HG02678 (cell line): ENCODE results near the gene SRPK2.
"Not testable (repeated sequence)": the region's sequence is repeated elsewhere in the genome, so short reads cannot be mapped to it uniquely, and the experiment has no call there.

Experiments used
- ATAC-seq: cut with Tn5 transposase; IDR thresholded peaks from one replicate; pipeline ENCODE4 v1.9.1; 2021; ENCODE audit warnings: mild to moderate bottlenecking, moderate library complexity; ENCODE audit not compliant: unreplicated experiment

Gene SRPK2

DNA sequence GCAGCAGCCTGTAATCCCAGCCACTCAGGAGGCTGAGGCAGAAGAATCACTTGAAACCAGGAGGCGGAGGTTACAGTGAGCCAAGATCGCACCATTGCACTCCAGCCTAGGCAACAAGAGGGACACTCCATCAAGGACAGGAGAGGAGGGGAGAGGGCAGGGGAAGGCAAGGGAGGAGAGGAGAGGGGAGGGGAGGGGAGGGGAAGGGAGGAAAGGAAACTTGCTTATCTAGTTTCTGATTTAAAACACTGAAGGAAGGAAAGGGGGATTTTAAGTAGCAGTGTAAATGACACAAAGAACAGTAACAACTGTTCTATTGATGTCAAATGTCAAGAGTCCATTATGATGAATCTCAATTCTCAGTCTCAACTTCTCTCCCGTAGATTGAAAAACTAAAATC is 43.7 kb downstream of the SRPK2 start:
- ATAC-seq: no peak

DNA sequence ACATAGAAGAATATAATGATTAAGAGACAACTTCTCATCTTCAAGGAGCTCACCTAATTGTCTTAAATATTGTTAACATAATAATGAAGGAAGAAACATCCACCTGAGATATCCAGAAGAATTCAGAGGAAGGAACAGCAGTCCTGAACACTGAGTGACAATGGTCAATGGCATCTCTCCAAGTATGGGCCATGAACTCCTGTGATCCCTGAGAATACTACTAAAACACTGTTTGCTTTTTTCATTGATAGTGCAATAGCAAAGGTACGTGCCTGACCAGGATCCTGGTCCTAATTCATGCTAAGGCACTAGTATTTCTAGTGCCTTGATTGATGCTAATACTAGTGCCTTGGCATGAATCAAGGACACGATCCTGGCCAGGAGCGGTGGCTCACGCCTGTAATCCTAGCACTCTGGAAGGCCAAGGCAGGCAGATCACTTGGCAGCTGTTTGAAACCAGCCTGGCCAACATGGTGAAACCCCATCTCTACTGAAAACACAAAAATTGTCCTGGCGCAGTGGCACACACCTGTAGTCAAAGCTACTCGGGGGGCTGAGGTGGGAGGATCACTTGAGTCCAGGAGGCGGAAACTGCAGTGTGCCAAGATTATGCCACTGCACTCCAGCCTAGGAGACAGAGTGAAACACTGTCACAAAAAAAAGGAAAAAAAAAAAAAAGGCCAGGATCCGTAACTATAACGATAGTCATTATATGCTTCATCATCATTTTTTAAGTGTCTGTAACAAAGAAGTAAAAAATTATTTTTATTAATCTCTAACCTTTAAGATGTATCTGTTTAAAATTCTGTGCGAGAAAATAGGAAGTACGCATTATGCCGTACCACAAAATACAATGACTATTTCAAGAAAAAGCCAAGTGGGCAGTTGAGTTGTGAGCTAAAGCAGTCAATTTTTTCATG is 49.1 kb downstream of the SRPK2 start:
- no peak for ATAC-seq

DNA sequence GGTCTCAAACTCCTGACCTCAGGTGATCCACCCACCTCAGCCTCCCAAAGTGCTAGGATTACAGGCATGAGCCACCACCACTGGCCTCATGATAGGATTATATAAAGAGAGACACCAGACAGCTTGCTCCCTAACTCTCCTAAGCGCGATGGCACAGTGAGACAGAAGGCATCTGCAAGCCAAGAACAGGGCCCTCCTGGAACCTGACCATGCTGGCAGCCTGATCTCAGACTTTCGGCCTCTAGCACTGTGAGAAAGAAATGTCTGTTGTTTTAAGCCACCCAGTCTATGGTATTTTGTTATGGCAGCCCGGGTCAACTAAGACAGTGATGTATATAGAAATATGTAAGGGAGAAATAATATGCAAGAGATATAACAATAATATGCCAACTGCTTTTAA is 51.2 kb downstream of the SRPK2 start:
- no peak for ATAC-seq

DNA sequence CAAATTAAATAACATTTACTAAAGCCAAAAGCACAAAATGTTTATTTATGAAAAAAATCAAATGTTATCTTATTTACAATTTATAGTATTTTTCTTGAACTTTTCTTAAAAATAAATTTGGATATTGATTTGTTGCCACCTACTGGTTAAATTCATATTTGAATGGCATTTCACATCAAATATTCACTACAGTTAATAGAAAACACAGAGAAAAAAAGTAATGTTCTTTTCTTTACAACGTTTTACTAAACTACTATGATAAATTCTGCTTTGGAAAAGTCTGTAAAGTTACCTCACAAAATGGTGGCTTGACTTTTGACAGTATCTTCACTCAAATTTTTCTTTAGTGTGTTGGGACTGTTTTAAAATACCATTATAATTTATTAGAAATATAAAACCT is 52.7 kb downstream of the SRPK2 start:
- ATAC-seq: no peak

DNA sequence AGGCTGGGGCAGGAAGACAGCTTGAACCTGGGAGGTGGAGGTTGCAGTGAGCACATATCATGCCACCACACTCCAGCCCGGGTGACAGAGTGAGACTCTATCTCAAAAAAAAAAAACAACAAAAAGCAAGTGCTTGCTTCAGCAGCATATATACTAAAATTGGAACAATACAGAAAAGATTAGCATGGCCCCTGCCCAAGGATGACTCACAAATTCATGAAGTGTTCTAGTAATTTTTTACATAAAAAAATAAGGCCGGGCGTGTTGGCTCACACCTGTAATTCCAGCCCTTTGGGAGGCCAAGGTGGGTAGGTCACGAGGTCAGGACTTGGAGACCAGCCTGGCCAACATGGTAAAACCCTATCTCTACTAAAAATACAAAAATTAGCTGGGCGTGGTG is 56.1 kb downstream of the SRPK2 start:
- ATAC-seq: not testable (repeated sequence)

DNA sequence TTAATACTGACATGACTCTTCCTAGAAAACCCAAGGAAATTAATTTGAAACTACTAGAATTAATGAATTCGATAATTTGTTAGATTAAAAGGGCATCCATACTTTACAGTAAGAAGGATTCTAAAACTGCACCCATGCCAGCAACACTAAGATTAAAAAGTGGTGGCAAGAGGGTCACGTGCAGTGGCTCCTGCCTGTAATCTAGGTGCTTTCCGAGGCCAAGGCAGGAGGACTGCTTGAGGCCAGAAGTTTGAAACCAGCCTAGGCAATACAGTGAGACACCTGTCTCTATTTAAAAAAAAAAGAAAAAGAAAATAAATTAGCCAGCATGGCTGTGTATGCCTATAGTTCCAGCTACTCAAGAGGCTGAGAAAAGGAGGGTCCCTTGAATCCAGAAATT is 58.2 kb downstream of the SRPK2 start:
- ATAC-seq: no peak

DNA sequence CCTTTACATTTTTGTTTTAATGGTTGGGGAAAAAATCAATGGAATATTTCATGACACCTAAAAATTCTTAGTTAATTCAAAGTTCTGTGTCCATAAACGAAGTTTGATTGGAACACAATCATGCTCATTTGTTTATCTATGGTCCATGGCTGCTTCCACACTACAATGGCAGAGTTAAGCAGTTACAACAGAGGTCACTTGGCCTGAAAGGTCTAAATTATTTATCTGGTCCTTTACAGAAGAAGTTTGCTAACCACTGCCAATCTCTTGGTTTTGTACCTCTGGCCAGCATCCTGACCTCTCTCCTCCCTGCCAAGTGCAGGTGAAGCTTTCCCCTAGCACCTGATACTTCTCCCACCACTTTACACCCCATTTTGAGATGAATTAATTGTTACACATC is 61.5 kb downstream of the SRPK2 start:
- no peak for ATAC-seq

DNA sequence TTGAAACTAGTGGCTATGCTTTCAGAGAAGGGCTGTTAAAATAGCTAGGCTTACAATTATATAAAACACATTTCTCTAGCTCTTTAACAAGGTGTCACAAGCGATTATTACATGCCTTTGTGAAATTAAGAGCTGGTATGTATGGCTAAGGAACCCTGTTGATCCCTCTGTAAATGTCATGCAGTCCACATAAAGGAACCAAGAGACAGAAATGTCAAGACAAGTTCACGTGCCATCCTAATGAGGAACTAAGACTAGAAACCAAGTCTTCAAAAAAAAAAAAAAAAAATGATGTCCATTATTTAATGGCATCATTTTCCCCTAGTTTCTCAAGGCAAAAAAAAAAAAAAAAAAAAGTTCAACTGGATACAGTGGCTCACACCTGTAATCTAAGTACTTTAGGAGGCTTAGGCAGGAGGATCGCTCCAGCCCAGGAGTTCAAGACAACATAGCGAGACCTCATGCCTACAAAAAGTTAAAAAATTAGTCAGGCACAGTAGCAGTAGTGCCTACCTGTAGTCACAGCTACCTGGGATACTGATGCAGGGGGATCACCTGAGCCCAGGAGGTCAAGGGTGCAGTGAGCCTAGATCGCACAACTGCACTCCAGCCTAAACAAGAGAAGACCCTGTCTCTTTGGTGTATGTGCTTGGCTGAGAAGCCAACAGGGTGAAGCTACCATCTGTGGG is 63.4 kb downstream of the SRPK2 start:
- ATAC-seq: peak; percentile 61

DNA sequence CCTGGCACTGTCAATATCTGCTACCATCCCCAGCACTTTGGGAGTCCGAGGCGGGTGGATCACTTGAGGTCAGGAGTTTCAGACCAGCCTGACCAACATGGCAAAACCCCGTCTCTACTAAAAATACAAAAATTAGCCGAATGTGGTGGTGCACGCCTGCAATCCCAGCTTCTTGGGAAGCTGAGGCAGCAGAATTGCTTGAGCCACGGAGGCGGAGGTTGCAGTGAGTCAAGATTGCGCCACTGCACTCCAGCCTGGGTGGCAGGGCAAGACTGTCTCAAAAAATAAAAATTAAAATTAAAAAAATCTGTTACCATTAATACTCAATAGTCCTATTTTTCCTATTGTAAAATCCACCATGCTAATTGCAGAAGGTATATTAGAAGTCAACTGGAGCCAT is 64.1 kb downstream of the SRPK2 start:
- not testable (repeated sequence) for ATAC-seq

DNA sequence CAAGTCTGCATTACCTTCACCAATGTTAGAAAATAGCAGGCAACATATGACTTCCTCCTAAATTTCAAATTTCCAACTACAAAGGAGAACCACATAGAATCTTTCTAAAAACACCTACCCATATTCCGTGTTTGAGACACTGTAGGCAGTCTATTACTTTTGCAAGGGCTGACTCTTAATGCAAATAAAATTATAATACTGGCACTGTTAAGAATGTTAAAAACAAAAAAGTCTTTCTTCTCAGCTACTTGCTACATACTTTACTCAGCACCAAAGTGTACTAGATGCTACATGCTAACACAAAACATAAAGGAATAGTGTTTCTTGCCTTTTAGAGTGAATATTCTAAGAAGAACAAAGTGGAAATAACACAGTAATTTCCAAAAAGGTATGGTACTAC is 65.4 kb downstream of the SRPK2 start:
- ATAC-seq: no peak

DNA sequence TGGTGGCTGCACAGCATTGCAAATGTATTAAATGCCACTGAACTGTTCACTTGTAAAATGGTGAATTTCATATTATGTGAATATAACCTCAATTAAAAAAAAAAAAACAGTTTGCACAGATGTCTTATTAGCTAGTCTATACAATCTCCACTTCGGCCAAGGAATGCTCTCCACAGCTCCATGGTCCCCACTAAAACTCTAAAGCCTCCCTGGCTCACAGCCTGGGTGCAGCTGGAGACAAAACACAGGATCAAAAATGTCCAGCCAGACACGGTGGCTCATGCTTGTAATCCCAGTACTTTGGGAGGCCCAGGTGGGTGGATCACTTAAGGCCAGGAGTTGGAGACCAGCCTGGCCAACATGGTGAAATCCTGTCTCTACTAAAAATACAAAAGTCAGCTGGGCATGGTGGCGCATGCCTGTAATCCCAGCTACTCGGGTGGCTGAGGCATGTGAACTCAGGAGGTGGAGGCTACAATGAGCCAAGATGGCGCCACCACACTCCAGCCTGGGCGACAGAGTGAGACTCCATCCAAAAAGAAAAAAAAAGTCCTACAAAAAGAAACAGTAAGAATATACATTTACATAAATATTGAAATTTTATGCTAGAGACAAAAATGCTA is 66.0 kb downstream of the SRPK2 start:
- no peak for ATAC-seq

DNA sequence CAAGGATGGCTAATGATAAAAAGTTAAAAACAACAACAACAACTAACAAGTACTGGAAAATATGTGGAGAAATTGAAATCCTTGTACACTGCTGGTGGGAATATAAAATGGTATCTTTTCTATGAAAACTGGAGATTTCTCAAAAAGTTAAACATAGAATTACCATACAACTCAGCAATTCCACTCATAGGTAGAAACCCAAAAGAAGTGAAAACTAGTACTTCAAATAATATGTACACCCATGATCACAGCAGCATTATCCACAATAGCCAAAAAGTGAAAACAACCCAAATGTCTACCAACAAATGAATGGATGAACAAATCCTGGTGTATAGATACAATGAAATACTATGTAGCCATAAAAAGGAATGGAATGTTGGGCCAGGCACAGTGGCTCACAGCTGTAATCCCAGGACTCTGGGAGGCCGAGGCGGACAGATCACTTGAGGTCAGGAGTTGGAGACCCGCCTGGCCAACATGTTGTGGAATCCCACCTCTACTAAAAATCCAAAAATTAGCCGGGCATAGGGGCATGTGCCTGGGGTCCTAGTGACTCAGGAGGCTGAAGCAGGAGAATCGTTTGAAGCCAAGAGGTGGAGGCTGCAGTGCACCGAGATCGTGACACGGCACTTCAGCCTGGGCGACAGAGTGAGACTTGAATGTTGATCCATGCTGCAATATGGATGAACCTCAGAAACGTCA is 66.8 kb downstream of the SRPK2 start:
- no peak for ATAC-seq

DNA sequence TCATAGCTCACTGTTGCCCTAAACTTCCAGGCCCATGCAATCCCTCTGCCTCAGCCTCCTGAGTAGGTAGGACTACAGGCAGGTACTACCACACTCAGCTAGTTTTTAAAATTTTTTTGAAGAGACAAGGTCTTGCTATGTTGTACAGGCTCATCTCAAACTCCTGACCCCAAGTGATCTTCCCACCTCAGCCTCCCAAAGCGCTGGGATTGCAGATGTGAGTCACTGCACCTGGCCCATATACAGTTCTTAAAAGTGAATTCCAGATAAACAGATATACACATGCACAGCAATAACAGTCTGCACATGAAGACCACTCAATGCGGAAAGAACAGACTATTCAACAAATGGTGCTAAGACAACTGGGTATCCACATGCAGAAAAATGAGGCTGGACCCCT is 67.8 kb downstream of the SRPK2 start:
- no peak for ATAC-seq

DNA sequence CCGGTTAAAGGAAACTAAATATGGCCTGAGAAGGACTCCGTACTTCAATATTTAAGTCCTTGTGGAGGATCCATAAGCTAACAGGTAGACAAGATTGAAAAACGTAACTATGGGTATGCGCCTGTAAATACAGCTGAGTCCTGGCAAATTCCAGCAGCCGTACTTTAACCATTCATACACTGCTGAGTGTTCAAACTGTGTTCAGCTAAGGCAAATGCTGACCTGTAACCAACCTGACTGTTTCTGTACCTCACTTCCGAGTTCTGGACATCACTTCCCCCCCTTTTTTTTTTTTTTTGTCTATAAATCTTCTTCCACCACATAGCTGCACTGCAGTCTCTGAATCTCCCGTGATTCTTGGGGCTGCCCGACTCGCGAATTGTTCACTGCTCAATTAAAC is 69.1 kb downstream of the SRPK2 start:
- ATAC-seq: no peak

DNA sequence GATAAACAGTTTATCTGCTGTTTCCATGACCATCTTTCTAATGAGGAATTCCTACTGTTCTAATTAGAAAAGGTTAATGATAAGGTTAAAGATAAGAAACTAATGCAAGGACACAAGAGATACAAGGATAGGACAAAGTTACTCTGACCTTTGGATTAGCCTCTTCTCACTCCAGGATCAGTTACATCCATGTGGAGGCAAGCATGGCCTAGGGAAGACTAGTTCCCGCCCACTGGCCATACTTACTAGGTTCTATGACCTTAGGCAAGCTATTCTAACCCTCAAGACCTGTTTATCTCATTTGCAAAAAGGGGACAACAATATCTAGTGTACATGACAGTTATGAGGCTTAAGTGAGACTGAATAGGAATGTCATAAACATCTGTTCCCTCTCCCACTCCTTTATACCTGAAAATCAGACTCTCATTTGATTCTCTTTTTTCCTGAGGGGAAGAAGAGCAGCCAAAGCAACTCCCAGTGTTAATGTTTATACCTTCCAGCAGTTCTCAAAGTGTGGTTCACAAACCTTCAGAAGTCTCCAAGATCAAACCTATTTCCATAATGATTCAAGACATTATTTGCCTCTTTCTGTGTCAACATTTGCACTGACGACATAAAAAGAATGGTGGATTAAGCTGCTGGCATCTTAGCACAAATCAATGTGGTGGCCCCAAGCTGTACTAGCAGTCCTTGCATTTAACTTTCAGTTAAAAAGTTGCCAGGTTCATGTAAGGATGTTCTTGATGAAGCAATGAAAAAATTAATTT is 72.0 kb downstream of the SRPK2 start:
- no peak for ATAC-seq

DNA sequence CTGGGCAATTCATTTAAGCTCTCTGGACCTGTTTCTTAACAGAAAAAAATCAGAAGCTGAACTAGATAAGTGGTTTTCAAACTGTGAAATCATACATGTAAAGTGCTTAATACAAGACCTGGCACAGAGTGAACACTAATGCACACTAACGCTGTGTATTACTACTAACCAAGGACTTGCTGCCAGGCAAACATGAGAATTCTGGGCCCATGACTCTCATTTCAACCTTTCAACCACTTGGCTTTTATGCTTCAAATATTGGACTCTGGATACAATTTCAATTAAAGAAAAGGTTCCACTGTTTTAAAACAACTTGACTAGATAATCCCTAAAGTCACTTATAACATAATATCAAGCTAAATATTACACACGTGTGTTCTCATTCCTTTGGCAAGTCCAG is 73.4 kb downstream of the SRPK2 start:
- ATAC-seq: no peak

DNA sequence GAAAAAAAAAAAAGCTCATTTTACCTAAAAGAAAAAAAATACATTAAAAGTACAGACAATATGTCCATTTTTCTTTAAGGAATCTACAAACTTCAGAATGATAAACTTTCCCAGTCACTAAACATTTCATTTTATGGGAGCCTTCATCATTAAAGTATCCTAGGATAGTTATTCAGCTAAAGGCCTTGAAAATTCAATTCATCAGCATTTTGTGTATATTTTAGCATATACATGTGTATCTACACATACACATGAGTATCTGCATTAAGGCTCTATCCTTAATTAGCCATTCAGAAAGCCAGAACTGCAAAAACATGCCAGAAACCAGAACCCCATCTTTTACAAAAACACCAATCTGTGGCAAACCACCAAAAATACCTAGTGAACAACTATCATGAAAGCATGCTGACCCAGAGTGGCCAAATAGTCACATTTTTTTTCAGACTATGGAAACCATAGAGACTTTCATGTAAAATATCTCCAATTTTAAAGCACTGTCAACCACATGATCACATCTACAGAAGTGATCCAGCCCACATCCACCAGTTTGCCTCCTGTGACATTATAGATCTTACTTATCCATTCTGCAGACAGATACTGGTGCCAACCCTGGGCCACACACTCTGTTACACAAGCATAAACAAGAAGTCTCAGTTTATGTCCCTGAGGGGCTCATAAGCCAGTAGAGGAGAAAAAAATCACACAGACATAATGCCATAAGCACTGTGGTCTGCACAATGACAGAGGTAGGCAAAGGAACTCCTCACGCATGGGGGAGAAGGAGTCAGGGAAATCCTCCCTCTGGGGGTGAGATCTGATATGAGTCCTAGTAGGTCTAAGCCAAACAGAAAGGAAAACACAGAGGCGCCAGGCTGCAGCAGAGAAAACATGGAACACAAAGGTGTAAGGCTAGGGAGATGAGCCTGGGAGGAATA is 79.2 kb downstream of the SRPK2 start:
- ATAC-seq: peak; percentile 47

DNA sequence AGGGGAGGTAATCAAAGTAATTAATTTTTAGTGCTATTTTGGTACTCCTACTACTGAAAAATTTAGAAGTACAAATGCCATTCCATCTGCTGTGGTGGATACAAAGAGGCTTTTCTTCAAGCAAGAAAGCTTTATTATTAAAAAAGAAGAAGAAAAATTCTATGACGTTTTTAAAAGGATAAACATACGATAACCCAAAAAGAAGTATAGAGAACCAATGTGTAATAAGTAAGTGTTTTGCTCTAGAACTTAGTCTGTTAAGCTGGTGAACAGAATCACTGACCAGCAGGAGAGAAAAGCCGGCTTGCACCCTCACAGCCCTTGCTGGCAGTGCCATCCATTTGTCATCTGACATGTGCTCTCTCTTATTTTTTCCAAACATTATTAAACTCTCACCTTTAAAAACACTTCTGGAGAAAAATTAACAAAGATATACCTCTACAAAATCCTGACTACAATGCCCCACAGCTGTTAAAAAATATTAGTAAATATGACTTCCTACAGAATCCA is 81.5 kb downstream of the SRPK2 start:
- no peak for ATAC-seq

DNA sequence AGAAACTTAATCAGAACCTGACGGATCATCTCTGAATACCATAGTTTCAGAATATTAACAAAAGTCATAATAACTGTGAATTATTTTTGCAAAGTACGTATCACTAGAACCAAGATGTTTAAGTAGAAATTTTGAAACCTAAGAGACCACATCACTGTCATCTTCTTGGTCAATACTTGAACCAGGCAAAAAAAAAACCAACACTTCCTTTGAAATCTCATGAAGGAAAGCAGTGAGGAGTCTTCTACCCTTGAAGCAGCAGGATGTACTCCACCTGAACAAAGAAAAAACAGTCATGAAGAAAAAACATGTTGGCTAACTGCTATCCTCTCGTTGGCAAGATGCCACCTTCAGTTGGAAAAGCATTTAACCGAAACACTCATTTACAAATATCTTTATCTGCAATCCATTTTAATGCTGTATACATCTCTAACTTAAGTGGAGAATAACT is 82.4 kb downstream of the SRPK2 start:
- ATAC-seq: no peak
